Mucosa of gallbladder (tissue), 1 donor: ENCODE results near the gene FGF14. TPM values are rescaled to one million over a fixed set of nuclear protein-coding genes. Genes with fewer than 3 reads are reported as not detected.
"Not testable (repeated sequence)": the region's sequence is repeated elsewhere in the genome, so short reads cannot be mapped to it uniquely, and the experiment has no call there.

Experiments
- DNase-seq: peaks from one replicate; pipeline ENCODE4 v3.0.0-alpha.2; 2020; ENCODE audit warnings: low spot score
- total RNA-seq: library from RNA; stranded (reverse); gene quantifications from one replicate; pipeline ENCODE4 v1.2.1, GENCODE V29; 2021
- donor health status: DM: no; HTN: no; CAD: no.

The FGF14 gene
- total RNA-seq, 1 donor from 2014 or later, result 1.5 TPM

GRCh38 chr13:101868585-101869469 lies 533.0 kb downstream of the FGF14 start:
- no peak for DNase-seq

GRCh38 chr13:101866889-101867581 lies 534.8 kb downstream of the FGF14 start:
- no peak for DNase-seq

- no peak for DNase-seq
These were observed 543.0 kb downstream of the FGF14 start for GRCh38 chr13:101858860-101859259.

- no peak for DNase-seq
These were observed 555.1 kb downstream of the FGF14 start for GRCh38 chr13:101846701-101847100.

- DNase-seq, result no peak
These were observed 555.6 kb downstream of the FGF14 start for GRCh38 chr13:101846249-101846648.

- no peak for DNase-seq
These were observed 556.4 kb downstream of the FGF14 start for GRCh38 chr13:101845245-101846020.

- DNase-seq, result no peak
These were observed 560.1 kb downstream of the FGF14 start for GRCh38 chr13:101841698-101842097.

GRCh38 chr13:101838323-101838722 lies 563.5 kb downstream of the FGF14 start:
- DNase-seq, result no peak

GRCh38 chr13:101837778-101838177 lies 564.1 kb downstream of the FGF14 start:
- not testable (repeated sequence) for DNase-seq

GRCh38 chr13:101837288-101837687 lies 564.6 kb downstream of the FGF14 start:
- DNase-seq, result no peak

- no peak for DNase-seq
These were observed 565.9 kb downstream of the FGF14 start for GRCh38 chr13:101835920-101836319.

GRCh38 chr13:101833671-101834070 lies 568.2 kb downstream of the FGF14 start:
- no peak for DNase-seq

GRCh38 chr13:101830035-101830434 lies 571.8 kb downstream of the FGF14 start:
- DNase-seq, result no peak

GRCh38 chr13:101829484-101829883 lies 572.4 kb downstream of the FGF14 start:
- DNase-seq, result no peak

GRCh38 chr13:101828119-101828518 lies 573.7 kb downstream of the FGF14 start:
- no peak for DNase-seq

GRCh38 chr13:101817898-101818297 lies 584.0 kb downstream of the FGF14 start:
- DNase-seq, result no peak

GRCh38 chr13:101811881-101812280 lies 590.0 kb downstream of the FGF14 start:
- DNase-seq, result no peak

GRCh38 chr13:101811284-101811839 lies 590.5 kb downstream of the FGF14 start:
- DNase-seq, result no peak

GRCh38 chr13:101799196-101799595 lies 602.7 kb downstream of the FGF14 start:
- no peak for DNase-seq

GRCh38 chr13:101798437-101798836 lies 603.4 kb downstream of the FGF14 start:
- DNase-seq, result no peak

- no peak for DNase-seq
These were observed 606.4 kb downstream of the FGF14 start for GRCh38 chr13:101795460-101795859.

GRCh38 chr13:101795025-101795424 lies 606.8 kb downstream of the FGF14 start:
- DNase-seq, result no peak
